Colonic mucosa (tissue), 4 donors: ENCODE results near the gene TMEM184C. TPM values are rescaled to one million over a fixed set of nuclear protein-coding genes. Genes with fewer than 3 reads are reported as not detected.

Source experiments
- DNase-seq: peaks from one replicate; pipeline ENCODE4 v3.0.0-alpha.2; 2020
- H3K27ac ChIP-seq: fragments of 200-600 bp; one replicate; pipeline ENCODE4 v1.8.0; 2021
- H3K27me3 ChIP-seq: fragments of 200-600 bp; one replicate; pipeline ENCODE4 v1.8.0; 2021
- H3K36me3 ChIP-seq: fragments of 200-600 bp; one replicate; pipeline ENCODE4 v1.8.0; 2021
- H3K4me1 ChIP-seq: fragments of 200-600 bp; one replicate; pipeline ENCODE4 v1.8.0; 2021; ENCODE audit warnings: mild to moderate bottlenecking
- H3K4me3 ChIP-seq: fragments of 200-600 bp; one replicate; pipeline ENCODE4 v1.8.0; 2021
- H3K9ac ChIP-seq, 2 donors: one replicate each; pipeline ENCODE4 v1.7.0; 2013; ENCODE audit warnings: control low read depth in 2 of 2, low read depth in 2 of 2, low read length in 2 of 2
- H3K9me3 ChIP-seq: fragments of 200-600 bp; one replicate; pipeline ENCODE4 v1.8.0; 2021
- intact Hi-C: fragments of 100-400 bp; cut with DNase I; formaldehyde crosslinking; loops from one replicate; pipeline ENCODE4 v1.14.1; 2022
- total RNA-seq, 2 donors: library from RNA; stranded (reverse); fragmentation: NEBNext Ultra II Directional in 1 of 2; extraction: Animal tissue kit (Norgen Biotek cat#: 25700) in 1 of 2; gene quantifications; one replicate each; pipeline ENCODE4 v1.2.1, GENCODE V29; 2021
- TF ChIP-seq, protein P1 (sequence below): fragments of 200-600 bp; IDR thresholded peaks from one replicate; pipeline ENCODE4 v1.8.0; 2022; ENCODE audit warnings: antibody characterized with exemption, mild to moderate bottlenecking
- donor health status: healthy.
- donor health status: DM: no; HTN: no; CAD: no.
- donor health status: DM: no; HTN: no; CAD: no.

TMEM184C gene
- total RNA-seq, 2 donors from 2014 or later, result 36.4 to 43.5 TPM

- H3K27me3 ChIP-seq, result no peaks in the 10 kb centered on the region
- no peak overlapping the region for H3K27ac ChIP-seq
- H3K4me1 ChIP-seq, result no peaks in the 10 kb centered on the region
- intact Hi-C loops, result no loop called here
- H3K4me3 ChIP-seq, result no peak overlapping the region
- no peaks in the 10 kb centered on the region for H3K9me3 ChIP-seq
- no peaks in the 10 kb centered on the region for H3K36me3 ChIP-seq
- no peak for DNase-seq
- TF ChIP-seq, protein P1, sequence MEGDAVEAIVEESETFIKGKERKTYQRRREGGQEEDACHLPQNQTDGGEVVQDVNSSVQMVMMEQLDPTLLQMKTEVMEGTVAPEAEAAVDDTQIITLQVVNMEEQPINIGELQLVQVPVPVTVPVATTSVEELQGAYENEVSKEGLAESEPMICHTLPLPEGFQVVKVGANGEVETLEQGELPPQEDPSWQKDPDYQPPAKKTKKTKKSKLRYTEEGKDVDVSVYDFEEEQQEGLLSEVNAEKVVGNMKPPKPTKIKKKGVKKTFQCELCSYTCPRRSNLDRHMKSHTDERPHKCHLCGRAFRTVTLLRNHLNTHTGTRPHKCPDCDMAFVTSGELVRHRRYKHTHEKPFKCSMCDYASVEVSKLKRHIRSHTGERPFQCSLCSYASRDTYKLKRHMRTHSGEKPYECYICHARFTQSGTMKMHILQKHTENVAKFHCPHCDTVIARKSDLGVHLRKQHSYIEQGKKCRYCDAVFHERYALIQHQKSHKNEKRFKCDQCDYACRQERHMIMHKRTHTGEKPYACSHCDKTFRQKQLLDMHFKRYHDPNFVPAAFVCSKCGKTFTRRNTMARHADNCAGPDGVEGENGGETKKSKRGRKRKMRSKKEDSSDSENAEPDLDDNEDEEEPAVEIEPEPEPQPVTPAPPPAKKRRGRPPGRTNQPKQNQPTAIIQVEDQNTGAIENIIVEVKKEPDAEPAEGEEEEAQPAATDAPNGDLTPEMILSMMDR, result no peak
- H3K9ac ChIP-seq, result no peak overlapping the region
Observed at GRCh38 chr4:147658501-147658900, 41.3 kb downstream of the TMEM184C start.

DNA sequence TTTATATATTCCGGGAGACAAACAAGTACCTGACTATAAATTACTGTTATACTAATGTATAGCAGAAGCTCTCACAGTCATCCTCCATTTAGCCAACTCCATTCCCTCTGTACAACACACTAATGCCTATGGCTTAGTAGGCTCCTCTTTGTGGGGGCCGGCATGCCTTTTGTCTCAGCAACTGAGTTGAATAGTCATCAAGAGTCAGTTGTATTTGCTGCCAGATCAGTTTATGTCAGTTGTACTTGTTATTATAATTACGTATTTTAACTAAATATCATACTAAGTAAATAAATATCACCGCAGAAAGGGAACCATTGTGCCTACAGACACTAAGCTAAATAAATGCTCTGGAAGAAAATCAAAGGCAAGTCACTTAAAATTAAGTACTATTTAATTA, 56.9 kb downstream of the TMEM184C start:
- TF ChIP-seq, protein P1, result no peak
- H3K27ac ChIP-seq, result no peak overlapping the region
- H3K4me3 ChIP-seq, result no peak overlapping the region
- DNase-seq, result no peak
- H3K36me3 ChIP-seq, result peaks cover 3% of the 10 kb centered on the region
- no peaks in the 10 kb centered on the region for H3K9me3 ChIP-seq
- H3K4me1 ChIP-seq, result no peaks in the 10 kb centered on the region
- no peak overlapping the region for H3K9ac ChIP-seq
- intact Hi-C loops, result no loop called here
- H3K27me3 ChIP-seq, result no peaks in the 10 kb centered on the region

- Histone ChIP-seq H3K4me3 (no peak overlapping the region), H3K9ac (no peak overlapping the region), H3K9me3 (no peaks in the 10 kb centered on the region), H3K27ac (no peak overlapping the region), H3K36me3 (peaks cover 3% of the 10 kb centered on the region), H3K4me1 (no peaks in the 10 kb centered on the region), H3K27me3 (no peaks in the 10 kb centered on the region)
- TF ChIP-seq, protein P1, result no peak
- DNase-seq, result no peak
- intact Hi-C loops, result no loop called here
Observed at GRCh38 chr4:147674496-147674895, 57.3 kb downstream of the TMEM184C start.

- no peaks in the 10 kb centered on the region for H3K9me3 ChIP-seq
- H3K27ac ChIP-seq, result no peak overlapping the region
- no peaks in the 10 kb centered on the region for H3K27me3 ChIP-seq
- H3K4me1 ChIP-seq, result no peaks in the 10 kb centered on the region
- DNase-seq, result no peak
- H3K9ac ChIP-seq, result no peak overlapping the region
- no peaks in the 10 kb centered on the region for H3K36me3 ChIP-seq
- intact Hi-C loops, result no loop called here
- H3K4me3 ChIP-seq, result no peak overlapping the region
- TF ChIP-seq, protein P1, result no peak
Observed at GRCh38 chr4:147678106-147678505, 60.9 kb downstream of the TMEM184C start.

GRCh38 chr4:147678796-147679549, 61.8 kb downstream of the TMEM184C start:
- no peak overlapping the region for H3K27ac ChIP-seq
- intact Hi-C loops, result no loop called here
- DNase-seq, result no peak

More at GRCh38 chr4:147678796-147679549, 61.8 kb downstream of the TMEM184C start:
- no peak overlapping the region for H3K9ac ChIP-seq
- H3K9me3 ChIP-seq, result no peaks in the 10 kb centered on the region
- no peaks in the 10 kb centered on the region for H3K4me1 ChIP-seq
- H3K36me3 ChIP-seq, result no peaks in the 10 kb centered on the region
- no peaks in the 10 kb centered on the region for H3K27me3 ChIP-seq
- TF ChIP-seq, protein P1, result no peak
- no peak overlapping the region for H3K4me3 ChIP-seq
